GM21619 (cell line): ENCODE data around the gene WDR70.
"Not testable (repeated sequence)": the region's sequence is repeated elsewhere in the genome, so short reads cannot be mapped to it uniquely, and the experiment has no call there.

Source experiments
- ATAC-seq: cut with Tn5 transposase; IDR thresholded peaks from one replicate; pipeline ENCODE4 v1.9.1; 2021; ENCODE audit not compliant: unreplicated experiment

Gene WDR70

DNA sequence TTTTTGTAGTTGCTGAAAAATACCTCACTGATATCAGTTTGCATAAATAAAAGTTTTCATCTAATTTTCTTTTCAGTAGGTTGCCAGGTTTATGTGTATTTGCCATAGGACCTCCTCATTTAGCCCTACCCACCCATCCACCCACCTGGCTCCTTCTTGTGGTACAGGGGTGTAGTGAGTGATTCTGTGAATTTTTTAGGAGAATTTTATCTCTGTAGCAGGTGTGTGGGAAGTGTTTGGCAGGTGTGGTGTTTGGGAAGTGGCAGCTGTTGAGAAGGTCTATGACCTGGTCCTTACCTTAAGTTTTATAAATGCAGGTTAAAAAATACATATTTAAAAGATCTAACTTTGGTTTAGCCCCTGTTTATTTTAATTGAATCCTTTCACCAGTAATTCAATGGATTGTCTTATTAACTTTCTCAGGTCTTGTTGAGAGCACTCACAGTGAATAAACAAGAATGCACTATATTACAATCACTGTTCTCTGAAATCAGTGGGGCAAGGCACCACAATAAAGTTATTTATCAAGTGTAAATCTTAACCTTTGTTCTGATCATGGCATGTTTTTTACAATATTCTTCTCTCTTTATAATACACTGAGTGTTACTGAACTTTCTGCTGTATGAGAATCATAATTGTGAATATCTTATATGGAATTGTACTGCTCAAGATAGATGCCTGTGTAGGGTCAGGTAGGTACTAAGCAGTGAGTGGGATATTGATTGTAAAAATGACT, 189.1 kb downstream of the WDR70 start:
- no peak for ATAC-seq

GRCh38 chr5:37568893-37569292, 189.8 kb downstream of the WDR70 start:
- no peak for ATAC-seq

DNA sequence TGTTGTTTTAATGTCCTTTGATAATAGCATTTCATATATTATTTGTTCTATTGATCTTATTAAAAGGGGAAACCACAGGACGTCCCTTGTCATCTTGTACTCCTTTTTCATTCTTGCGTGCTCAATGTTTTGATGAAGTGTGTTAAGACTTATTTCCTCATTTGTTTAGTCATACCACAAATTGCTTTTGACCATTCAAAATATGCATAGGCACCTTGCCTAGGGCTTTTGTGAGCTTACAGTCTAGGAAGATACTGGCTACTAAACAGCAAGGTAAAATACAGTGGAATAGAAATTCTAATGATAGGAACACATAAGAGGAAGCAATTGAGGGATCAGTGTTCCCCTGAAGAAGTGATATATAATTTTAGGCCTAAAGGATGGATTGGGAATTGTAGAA, 190.3 kb downstream of the WDR70 start:
- ATAC-seq = no peak

DNA sequence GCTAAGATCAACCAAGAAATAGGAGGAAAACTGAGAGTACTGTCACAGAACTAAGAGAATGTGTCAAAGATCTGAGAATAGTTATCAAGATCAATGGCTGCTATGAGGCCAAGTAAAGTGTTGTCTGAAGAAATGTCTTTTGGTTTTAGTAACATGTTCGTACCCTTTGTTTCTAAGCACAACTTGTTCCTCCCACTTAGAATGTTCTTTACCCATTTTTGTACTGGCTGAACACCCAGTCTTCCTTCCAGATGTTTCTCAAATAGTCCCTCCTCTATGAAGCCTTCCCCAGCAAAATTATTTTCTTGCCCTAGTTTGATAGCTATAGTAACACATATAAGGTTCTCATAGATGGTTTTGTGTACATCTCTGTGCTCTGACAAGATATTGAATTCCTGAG, 191.5 kb downstream of the WDR70 start:
- no peak for ATAC-seq

DNA sequence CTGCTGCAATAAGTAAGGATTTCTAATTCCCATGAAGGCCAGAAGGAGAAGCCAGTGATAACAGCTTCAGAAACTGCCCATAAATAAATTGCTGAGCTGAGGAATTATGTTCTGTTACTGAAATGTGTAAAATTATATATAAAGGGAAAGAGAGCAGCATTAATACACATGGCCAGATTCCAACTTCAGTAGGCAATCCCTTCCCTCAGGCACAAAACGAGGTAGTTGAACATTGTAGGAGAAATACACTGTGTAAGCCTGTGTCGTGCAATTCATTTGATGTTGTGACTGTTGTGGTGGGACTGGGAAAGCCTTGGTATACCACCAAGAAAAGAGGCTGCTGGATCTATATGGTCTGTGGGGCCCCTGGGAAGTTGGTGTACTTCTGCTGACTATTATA, 192.9 kb downstream of the WDR70 start:
- ATAC-seq = no peak

GRCh38 chr5:37575541-37576489, 196.7 kb downstream of the WDR70 start:
- no peak for ATAC-seq

- ATAC-seq = no peak
Measured at GRCh38 chr5:37576552-37576951, 197.4 kb downstream of the WDR70 start.

- ATAC-seq = no peak
Measured at GRCh38 chr5:37578176-37578575, 199.1 kb downstream of the WDR70 start.

DNA sequence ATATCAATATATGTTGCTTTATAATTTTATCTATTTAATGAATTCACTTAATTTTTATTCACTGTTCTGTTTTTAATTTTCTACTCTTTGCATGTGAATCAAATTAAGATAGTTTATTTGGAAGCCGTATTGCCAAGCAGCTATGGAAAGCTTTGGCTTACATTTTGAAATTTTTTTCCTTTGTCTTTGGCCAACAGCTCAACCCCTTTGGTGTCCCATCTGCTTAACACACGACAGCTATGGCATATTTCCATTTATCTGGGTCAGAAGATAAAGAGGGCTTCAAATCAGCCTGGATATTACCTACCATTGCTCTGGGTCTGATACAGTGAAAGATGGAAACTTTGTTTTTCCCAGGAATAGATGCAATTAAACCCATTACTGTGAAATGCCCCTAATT, 201.0 kb downstream of the WDR70 start:
- no peak for ATAC-seq

GRCh38 chr5:37582202-37582601, 203.1 kb downstream of the WDR70 start:
- no peak for ATAC-seq

DNA sequence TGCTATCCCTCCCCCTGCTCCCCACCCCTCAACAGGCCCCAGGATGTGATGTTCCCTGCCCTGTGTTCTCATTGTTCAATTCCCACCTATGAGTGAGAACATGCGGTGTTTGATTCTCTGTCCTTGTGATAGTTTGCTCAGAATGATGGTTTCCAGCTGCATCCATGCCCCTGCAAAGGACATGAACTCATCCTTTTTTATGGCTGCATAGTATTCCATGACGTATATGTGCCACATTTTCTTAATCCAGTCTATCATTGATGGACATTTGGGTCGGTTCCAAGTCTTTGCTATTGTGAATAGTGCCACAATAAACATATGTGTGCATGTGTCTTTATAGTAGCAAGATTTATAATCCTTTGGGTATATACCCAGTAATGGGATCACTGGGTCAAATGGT, 214.2 kb downstream of the WDR70 start:
- not testable (repeated sequence) for ATAC-seq

- not testable (repeated sequence) for ATAC-seq
Measured at GRCh38 chr5:37594864-37595263, 215.7 kb downstream of the WDR70 start.

DNA sequence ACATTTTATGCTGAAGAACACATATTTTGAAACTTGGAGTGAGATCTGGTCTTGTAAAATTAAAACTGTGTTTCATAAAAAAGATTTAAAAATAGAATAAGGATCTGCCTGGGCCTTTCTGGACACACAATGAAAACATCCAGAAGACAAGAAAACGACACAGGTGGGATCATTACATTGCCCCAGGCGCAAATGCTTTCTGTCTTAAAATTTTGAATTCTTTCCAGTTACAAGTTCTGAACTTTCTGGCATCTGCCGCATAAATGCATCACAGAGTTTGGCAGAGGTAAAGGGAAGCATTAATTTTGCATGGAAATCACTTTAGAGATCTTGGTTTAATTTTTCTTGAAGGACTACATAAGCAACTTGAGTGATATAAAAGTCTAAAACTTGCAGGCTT, 219.6 kb downstream of the WDR70 start:
- ATAC-seq = no peak

DNA sequence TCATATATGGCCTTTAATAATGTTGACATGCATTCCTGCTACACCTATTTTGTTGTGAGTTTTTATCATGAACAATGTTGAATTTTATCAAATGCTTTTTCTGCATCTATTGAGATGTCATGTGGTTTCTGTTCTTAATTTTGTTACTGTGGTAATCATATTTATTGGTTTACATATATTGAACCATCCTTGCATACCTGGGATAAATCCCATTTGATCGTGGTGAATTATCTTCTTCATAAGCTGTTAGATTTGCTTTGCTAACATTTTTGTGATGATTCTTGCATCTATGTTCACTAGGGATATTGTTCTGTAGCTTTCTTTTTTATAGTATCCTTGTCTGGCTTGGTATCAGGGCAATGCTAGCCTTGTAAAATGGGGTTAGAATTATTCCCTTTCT, 222.0 kb downstream of the WDR70 start:
- ATAC-seq = no peak

GRCh38 chr5:37603072-37603471, 224.0 kb downstream of the WDR70 start:
- ATAC-seq = no peak

- ATAC-seq = no peak
Measured at GRCh38 chr5:37604290-37604689, 225.2 kb downstream of the WDR70 start.

GRCh38 chr5:37606148-37606547, 227.0 kb downstream of the WDR70 start:
- ATAC-seq = no peak

- no peak for ATAC-seq
Measured at GRCh38 chr5:37606632-37607248, 227.6 kb downstream of the WDR70 start.

GRCh38 chr5:37615184-37615583, 236.1 kb downstream of the WDR70 start:
- no peak for ATAC-seq

DNA sequence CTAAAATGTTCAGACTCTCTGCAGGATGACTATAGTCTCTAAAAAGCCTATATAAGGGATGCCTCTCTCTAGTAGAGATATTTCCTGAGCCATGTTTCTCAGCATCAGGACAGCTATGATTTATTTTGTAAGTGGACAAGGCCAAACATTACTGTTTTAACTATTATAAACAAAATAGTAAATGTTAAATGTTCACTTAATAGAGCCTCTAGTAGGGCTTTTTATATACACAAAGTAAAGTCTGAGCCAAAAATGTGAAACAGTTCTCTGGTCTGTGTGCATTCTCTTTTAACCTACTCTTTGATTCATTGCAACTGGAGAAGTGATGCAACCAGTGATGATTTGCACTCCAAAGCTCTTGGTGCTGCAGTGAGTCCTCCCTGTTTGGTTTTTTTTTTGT, 240.2 kb downstream of the WDR70 start:
- ATAC-seq = no peak

DNA sequence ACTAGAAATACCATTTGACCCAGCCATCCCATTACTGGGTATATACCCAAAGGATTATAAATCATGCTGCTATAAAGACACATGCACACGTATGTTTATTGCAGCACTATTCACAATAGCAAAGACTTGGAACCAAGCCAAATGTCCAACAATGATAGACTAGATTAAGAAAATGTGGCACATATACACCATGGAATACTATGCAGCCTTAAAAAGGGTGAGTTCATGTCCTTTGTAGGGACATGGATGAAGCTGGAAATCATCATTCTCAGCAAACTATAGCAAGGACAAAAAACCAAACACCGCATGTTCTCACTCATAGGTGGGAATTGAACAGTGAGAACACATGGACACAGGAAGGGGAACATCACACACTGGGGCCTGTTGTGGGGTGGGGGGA, 243.2 kb downstream of the WDR70 start:
- not testable (repeated sequence) for ATAC-seq

DNA sequence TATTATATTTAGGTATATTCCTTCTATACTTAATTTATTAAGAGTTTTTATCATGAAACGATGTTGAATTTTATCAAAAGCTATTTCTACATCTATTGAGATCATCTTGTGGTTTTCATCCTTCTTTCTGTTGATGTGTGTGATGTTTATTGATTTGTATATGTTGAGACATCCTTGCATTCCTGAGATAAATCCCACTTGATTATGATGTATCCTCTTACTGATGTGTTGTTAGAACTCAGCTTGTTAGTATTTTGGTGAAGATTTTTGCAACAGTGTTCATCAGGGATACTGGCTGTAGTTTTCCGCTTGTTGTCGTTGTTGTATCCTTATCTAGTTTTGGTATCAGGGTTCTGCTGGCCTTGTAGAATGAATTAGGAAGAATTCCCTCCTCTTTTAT, 247.1 kb downstream of the WDR70 start:
- no peak for ATAC-seq
